ENCODE results near the gene CST9. TPM values are rescaled to one million over a fixed set of nuclear protein-coding genes. Genes with fewer than 3 reads are reported as not detected.

The CST9 gene
- total and polyA plus RNA-seq, 2 experiments from 2014 or later = not detected

DNA sequence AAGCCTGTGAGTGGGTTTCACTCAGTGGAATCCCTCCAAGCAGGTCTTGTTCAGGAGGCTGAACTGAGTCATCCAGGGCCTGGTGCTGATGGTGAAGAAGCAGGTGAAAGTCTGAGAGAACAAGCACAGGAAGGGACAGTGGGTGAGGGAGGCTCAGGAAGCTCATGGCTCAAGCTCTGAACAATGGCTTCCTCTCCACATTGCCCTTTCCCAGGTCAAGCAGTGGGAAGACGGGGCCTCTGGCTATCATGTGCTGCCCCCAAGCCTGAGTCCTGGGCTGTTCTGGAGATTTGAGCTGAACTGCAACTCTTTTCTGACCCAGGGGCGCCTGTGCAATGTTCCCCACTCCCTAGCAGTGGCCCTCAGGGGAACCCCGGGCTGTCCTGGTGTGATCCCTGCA is 40.8 kb downstream of the CST9 start:
- Histone ChIP-seq H3K4me2 (no peak overlapping the region), H3K4me1 (ENCODE audit: insufficient read depth) (no peaks in the 10 kb centered on the region), H3K9me3 (ENCODE audit: low read depth) (no peaks in the 10 kb centered on the region), H2AFZ (no peak overlapping the region), H3K4me3 (no peak overlapping the region), H3K27ac (no peak overlapping the region), H3K27me3 (no peaks in the 10 kb centered on the region), H3K79me2 (no peaks in the 10 kb centered on the region), H4K20me1 (ENCODE audit: insufficient read depth, poor library complexity, severe bottlenecking) (no peaks in the 10 kb centered on the region), H3K9me2 (replicated peaks; ENCODE audit: insufficient read depth) (no peaks in the 10 kb centered on the region), H3K36me3 (replicated peaks; ENCODE audit: insufficient read depth, low read depth) (no peaks in the 10 kb centered on the region)
- TF ChIP-seq, protein P1, sequence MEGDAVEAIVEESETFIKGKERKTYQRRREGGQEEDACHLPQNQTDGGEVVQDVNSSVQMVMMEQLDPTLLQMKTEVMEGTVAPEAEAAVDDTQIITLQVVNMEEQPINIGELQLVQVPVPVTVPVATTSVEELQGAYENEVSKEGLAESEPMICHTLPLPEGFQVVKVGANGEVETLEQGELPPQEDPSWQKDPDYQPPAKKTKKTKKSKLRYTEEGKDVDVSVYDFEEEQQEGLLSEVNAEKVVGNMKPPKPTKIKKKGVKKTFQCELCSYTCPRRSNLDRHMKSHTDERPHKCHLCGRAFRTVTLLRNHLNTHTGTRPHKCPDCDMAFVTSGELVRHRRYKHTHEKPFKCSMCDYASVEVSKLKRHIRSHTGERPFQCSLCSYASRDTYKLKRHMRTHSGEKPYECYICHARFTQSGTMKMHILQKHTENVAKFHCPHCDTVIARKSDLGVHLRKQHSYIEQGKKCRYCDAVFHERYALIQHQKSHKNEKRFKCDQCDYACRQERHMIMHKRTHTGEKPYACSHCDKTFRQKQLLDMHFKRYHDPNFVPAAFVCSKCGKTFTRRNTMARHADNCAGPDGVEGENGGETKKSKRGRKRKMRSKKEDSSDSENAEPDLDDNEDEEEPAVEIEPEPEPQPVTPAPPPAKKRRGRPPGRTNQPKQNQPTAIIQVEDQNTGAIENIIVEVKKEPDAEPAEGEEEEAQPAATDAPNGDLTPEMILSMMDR (IDR thresholded peaks at IDR 0.05; ENCODE audit: poor library complexity) = no peak
- TF ChIP-seq EZH2phosphoT487 (IDR thresholded peaks at IDR 0.05; ENCODE audit: low read depth, severe bottlenecking, unreplicated experiment) (no peak), EZH2 (IDR thresholded peaks at IDR 0.05; ENCODE audit: borderline replicate concordance) (no peak)
- no peak for DNase-seq (ENCODE audit: low spot score)
- 65% methylated on average over 3 of the region's 3 CpGs for WGBS (ENCODE audit: low lambda C conversion rate, missing lambda C conversion rate)

DNA sequence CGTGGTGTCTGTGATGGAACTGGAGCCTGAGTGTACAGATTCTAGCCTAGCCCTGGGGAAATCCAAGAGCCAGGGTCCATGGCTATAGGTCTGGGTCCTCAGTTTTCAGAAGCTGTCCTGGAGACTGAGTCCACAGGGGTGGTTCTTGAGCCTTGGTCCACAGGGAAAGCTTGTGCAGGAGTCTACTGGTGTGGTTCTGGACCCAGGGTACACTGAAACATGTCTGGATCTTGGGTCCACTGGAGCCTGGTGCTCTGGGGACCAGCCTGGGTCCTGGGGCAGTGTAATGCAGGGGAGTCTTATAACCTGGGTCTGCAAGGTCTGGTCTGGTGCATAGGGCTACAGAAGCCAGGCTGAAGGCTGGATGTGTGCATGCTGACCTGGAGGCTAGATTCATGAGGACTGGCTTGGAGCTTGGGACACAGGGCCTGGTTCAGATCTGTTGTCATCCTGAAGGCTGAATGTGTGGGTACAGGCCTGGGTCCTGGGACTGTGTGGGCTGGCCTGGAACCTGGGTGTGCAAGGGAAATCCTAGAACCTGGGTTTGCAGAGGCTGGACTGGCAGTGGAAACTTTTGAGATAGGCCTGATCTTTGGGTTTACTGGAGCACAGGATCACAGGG is 42.9 kb downstream of the CST9 start:
- Histone ChIP-seq H3K27ac (no peak overlapping the region), H4K20me1 (ENCODE audit: insufficient read depth, poor library complexity, severe bottlenecking) (no peaks in the 10 kb centered on the region), H3K4me2 (no peak overlapping the region), H2AFZ (no peak overlapping the region), H3K9me3 (ENCODE audit: low read depth) (no peaks in the 10 kb centered on the region), H3K4me3 (no peak overlapping the region), H3K27me3 (no peaks in the 10 kb centered on the region), H3K9me2 (replicated peaks; ENCODE audit: insufficient read depth) (no peaks in the 10 kb centered on the region), H3K79me2 (no peaks in the 10 kb centered on the region), H3K4me1 (ENCODE audit: insufficient read depth) (no peaks in the 10 kb centered on the region), H3K36me3 (replicated peaks; ENCODE audit: insufficient read depth, low read depth) (no peaks in the 10 kb centered on the region)
- no peak for DNase-seq (ENCODE audit: low spot score)
- 94% methylated on average over 1 of the region's 1 CpG for WGBS (ENCODE audit: low lambda C conversion rate, missing lambda C conversion rate)
- TF ChIP-seq, protein P1 (IDR thresholded peaks at IDR 0.05; ENCODE audit: poor library complexity) = no peak
- TF ChIP-seq EZH2 (IDR thresholded peaks at IDR 0.05; ENCODE audit: borderline replicate concordance) = no peak
- TF ChIP-seq EZH2phosphoT487 (IDR thresholded peaks at IDR 0.05; ENCODE audit: low read depth, severe bottlenecking, unreplicated experiment) = no peak

DNA sequence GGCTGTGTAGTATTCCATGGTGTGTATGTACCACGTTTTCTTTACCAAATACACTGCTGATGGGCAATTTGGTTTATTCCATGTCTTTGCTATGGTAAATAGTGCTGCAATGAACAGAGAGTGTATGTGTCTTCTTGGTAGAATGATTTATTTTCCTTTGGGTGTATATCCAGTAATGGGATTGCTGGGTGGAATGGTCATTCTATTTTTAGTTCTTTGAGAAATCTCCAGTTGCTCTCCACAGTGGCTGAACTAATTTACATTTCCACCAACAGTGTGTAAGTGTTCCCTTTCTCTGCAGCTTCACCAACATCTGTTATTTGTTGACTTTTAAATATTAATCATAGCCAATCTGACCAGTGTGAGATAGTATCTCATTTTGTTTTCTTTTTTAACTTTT is 51.3 kb downstream of the CST9 start:
- H3K27ac ChIP-seq = no peak overlapping the region
- no peak overlapping the region for H3K4me3 ChIP-seq
- H3K9me2 ChIP-seq (replicated peaks; ENCODE audit: insufficient read depth) = no peaks in the 10 kb centered on the region
- no peaks in the 10 kb centered on the region for H4K20me1 ChIP-seq (ENCODE audit: insufficient read depth, poor library complexity, severe bottlenecking)
- no peaks in the 10 kb centered on the region for H3K36me3 ChIP-seq (replicated peaks; ENCODE audit: insufficient read depth, low read depth)
- TF ChIP-seq EZH2phosphoT487 (IDR thresholded peaks at IDR 0.05; ENCODE audit: low read depth, severe bottlenecking, unreplicated experiment) = no peak
- no peak for TF ChIP-seq EZH2 (IDR thresholded peaks at IDR 0.05; ENCODE audit: borderline replicate concordance)
- TF ChIP-seq, protein P1 (IDR thresholded peaks at IDR 0.05; ENCODE audit: poor library complexity) = no peak
- whole genome bisulfite sequencing (ENCODE audit: low lambda C conversion rate, missing lambda C conversion rate) = 74% methylated on average over 1 of the region's 1 CpG
- no peak overlapping the region for H2AFZ ChIP-seq
- H3K9me3 ChIP-seq (ENCODE audit: low read depth) = no peaks in the 10 kb centered on the region
- H3K4me1 ChIP-seq (ENCODE audit: insufficient read depth) = no peaks in the 10 kb centered on the region
- no peak for DNase-seq (ENCODE audit: low spot score)
- H3K27me3 ChIP-seq = no peaks in the 10 kb centered on the region
- no peaks in the 10 kb centered on the region for H3K79me2 ChIP-seq
- H3K4me2 ChIP-seq = no peak overlapping the region

Other genes starting within 250 kb of the CST9 start
- gene GZF1, start 243.7 kb downstream of the CST9 start, total RNA-seq = 15.5 and 17.8 TPM in 2 replicates
- 7.4 and 8.8 TPM in 2 replicates for gene GZF1, start 243.7 kb downstream of the CST9 start, polyA plus RNA-seq
- 7.3 and 11.2 TPM in 2 replicates for gene NAPB, start 184.4 kb downstream of the CST9 start, total RNA-seq
- 7.3 and 11.9 TPM in 2 replicates for gene NAPB, start 184.4 kb downstream of the CST9 start, polyA plus RNA-seq
- not detected in 2 replicates for gene CSTL1, start 166.2 kb downstream of the CST9 start, total RNA-seq
- not detected in 2 replicates for gene CSTL1, start 166.2 kb downstream of the CST9 start, polyA plus RNA-seq
- not detected in 2 replicates for gene CST11, start 153.0 kb downstream of the CST9 start, total RNA-seq
- not detected in 2 replicates for gene CST11, start 153.0 kb downstream of the CST9 start, polyA plus RNA-seq
- not detected in 2 replicates for gene CST8, start 114.8 kb downstream of the CST9 start, total RNA-seq
- not detected in 2 replicates for gene CST8, start 114.8 kb downstream of the CST9 start, polyA plus RNA-seq
- gene CST9L, start 37.4 kb downstream of the CST9 start, total RNA-seq = not detected in 2 replicates
- gene CST9L, start 37.4 kb downstream of the CST9 start, polyA plus RNA-seq = not detected in 2 replicates
- gene CST3, start 32.0 kb upstream of the CST9 start, total RNA-seq = 881 and 921 TPM in 2 replicates
- 2,777 and 2,850 TPM in 2 replicates for gene CST3, start 32.0 kb upstream of the CST9 start, polyA plus RNA-seq
- 0.23 and 0.52 TPM in 2 replicates for gene CST4, start 83.1 kb upstream of the CST9 start, total RNA-seq
- not detected in 2 replicates for gene CST4, start 83.1 kb upstream of the CST9 start, polyA plus RNA-seq
- 5.7 and 13.6 TPM in 2 replicates for gene CST1, start 145.0 kb upstream of the CST9 start, total RNA-seq
- 10.8 and 12.8 TPM in 2 replicates for gene CST1, start 145.0 kb upstream of the CST9 start, polyA plus RNA-seq
- not detected in 2 replicates for gene CST2, start 220.8 kb upstream of the CST9 start, total RNA-seq
- not detected in 2 replicates for gene CST2, start 220.8 kb upstream of the CST9 start, polyA plus RNA-seq

All from hepatocyte (in vitro differentiated cells).